AG09319 (cell line): ENCODE data around the gene PYCR2.
"Not testable (repeated sequence)": the region's sequence is repeated elsewhere in the genome, so short reads cannot be mapped to it uniquely, and the experiment has no call there.

ENCODE experiments used
- DNase-seq: peaks from one replicate; pipeline ENCODE4 v3.0.0-alpha.2; 2010; ENCODE audit warnings: low read depth; ENCODE audit errors: extremely low read depth
- TF ChIP-seq, protein P1 (sequence below): IDR thresholded peaks from 2 replicates; pipeline ENCODE4 v1.5.1; 2011; ENCODE audit warnings: low read depth, mild to moderate bottlenecking, inconsistent platforms, low read length, moderate library complexity

PYCR2 gene

DNA sequence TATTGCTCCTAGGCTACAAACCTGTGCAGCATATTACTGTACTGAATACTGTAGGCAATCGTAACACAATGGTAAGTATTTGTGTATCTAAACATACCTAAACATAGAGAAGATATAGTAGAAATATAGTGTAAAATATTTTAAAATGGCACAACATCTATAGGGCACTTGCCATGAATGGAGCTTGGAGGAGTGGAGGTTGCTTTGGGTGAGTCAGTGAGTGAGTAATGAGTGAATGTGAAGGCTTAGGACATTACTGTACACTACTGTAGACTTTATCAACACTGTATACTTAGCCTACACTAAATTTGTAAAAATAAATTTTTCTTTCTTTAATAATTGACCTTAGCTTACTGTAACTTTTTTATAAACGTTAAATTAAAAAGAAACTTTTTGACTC is 9.0 kb upstream of the PYCR2 start:
- TF ChIP-seq, protein P1, sequence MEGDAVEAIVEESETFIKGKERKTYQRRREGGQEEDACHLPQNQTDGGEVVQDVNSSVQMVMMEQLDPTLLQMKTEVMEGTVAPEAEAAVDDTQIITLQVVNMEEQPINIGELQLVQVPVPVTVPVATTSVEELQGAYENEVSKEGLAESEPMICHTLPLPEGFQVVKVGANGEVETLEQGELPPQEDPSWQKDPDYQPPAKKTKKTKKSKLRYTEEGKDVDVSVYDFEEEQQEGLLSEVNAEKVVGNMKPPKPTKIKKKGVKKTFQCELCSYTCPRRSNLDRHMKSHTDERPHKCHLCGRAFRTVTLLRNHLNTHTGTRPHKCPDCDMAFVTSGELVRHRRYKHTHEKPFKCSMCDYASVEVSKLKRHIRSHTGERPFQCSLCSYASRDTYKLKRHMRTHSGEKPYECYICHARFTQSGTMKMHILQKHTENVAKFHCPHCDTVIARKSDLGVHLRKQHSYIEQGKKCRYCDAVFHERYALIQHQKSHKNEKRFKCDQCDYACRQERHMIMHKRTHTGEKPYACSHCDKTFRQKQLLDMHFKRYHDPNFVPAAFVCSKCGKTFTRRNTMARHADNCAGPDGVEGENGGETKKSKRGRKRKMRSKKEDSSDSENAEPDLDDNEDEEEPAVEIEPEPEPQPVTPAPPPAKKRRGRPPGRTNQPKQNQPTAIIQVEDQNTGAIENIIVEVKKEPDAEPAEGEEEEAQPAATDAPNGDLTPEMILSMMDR: no peak
- DNase-seq: no peak

DNA sequence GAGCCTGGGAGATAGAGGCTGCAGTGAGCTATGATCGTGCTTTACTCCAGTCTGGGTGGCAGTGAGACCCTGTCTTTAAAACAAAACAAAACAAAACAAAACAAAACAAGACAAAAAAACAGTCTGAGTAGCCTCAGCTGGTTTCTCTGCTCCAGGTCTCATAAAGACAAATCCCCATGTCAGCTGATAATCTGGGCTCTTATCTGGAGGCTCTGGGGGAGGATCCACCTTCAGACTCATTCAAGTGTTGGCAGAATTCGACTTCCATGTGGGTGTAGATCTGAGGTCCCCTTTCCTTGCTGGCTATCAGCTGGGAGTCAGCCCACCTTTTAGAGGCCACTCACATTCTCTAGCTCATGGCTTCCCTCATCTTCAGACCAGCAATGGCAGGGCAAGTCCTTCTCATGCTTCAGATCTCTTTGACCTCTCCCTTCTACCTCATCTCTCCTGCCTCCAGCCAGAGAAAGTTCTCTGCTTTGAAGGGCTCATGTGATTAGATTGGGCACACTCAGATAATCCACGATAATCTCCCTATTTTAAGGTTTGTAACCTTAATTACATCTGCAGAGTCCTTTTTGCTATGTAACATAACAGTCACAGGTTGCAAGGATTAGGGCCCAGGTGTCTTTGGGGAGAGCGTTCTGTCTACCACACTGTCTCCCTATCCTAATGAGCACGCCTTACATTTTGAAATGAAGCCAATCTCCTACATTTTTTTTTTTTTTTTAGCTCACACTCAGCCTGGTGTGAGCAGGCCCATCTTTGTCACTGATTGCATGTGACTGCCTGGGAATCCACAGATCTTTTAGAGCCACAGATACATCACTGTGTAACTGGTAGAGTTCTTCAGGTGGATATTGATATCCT is 7.5 kb upstream of the PYCR2 start:
- no peak for DNase-seq
- TF ChIP-seq, protein P1: no peak

DNA sequence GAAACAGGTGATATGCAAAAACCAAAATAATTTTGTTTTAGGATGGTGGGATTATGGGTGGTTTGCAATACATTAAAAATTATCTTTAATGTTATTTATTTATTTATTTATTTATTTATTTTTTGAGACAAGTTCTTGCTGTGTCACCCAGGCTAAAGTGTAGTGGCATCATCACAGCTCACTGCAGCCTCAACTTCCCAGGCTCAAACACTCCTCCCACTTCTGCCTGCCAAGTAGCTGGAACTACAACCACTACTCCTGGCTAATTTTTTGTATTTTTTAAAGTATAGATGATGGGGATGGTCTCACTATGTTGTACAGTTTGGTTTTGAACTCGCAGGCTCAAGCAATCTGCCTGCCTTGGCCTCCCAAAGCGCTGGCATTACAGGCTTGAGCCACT is 6.5 kb upstream of the PYCR2 start:
- DNase-seq: no peak
- TF ChIP-seq, protein P1: no peak

DNA sequence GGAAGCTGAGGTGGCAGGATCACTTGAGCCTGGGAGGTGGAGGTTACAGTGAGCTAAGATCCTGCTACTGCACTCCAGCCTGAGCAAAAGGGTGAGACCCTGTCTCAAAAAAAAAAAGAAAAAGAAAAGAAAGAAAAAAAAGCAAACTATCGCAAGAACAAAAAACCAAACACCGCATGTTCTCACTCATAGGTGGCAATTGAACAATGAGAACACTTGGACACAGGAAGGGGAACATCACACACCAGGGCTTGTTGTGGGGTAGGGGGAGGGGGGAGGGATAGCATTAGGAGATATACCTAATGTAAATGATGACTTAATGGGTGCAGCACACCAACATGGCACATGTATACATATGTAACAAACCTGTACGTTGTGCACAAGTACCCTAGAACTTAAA is 5.4 kb upstream of the PYCR2 start:
- not testable (repeated sequence) for DNase-seq

DNA sequence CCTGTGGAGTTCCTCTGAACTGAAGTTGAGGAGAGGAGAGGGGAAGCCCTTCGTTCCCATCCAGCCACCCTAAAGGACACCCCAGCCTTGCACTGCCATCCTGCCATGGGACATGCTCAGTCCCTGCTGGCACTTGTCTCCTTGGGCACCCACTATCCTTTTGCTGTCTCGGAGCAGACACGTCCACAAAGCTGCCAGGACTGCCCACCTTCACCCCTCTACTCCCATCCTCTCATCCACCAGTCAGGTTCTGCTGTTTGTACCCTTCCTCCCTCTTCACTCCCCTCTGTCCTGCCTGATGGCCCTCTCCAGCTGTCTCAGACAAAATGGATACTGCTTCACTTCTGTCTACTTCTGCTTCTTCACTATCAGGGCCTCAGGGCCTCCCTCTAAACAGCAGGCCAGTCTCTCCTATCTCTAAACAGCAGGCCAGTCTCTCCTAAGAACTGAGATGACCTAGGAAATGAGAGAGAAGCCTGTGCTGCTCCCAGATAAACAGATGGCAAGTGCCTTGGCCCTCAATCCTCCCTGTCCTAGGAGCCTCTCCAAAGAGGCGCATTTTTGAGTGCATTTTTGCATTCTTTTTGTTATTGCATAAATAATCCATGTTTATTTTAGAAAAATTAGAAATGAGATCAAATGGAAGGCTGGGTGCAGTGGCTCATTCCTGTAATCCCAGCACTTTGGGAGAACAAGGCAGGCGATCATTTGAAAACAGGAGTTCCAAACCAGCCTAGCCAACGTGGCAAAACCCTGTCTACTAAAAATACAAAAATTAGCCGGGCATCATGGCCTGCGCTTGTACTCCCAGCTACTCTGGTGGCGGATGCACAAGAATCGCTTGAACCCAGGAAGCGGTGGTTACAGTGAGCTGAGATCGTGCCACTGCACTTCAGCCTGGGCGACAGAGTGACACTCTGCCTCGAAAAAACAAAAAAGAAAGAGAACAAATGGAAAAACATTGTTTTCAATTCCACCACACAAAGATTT is 4.4 kb upstream of the PYCR2 start:
- no peak for DNase-seq
- TF ChIP-seq, protein P1: no peak

DNA sequence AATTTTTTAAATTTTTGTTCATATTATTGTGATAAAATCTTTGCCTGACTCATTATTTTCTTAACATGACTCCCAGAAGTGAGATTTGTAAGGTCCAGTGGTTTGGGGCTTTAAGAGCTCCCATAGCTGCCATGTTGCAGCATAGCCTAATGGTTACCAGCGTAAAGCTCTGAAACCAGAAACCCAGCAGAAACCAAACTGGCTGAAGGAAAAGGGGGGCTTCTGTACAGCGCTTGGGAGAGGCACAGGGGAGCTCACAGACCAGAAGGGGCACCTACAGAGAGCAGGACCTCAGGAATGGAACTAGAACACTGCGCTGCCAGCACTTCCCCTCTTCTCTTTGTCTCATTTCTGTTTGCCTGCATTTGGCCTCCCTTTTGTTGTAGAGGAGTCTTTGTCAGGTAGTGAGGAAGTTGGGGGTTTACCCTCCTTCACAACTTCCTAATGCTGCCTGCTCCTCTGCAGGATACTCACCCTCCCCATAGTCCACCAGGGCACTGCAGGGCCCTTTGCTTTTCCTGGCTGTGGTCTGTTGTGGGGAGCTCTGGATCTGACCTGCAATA is 2.6 kb upstream of the PYCR2 start:
- DNase-seq: no peak

DNA sequence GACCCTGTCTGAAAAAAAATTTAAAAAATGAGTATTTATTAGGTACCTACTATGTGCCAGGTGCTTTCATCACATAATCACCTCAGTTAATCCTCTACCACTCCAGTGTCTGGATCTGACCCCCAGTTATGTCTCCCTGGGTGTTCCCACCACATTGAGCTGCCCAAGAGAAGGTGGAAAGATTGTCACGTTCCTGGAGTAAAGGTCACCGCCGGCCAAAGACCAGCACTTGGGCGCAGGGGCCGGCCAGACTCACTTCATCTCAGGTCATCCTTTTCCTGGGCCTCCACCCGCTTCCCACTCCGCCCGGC is 714 bp downstream of the PYCR2 start:
- TF ChIP-seq, protein P1: no peak
- no peak for DNase-seq

More for the DNA sequence above, 2.6 kb upstream of the PYCR2 start:
- TF ChIP-seq, protein P1: no peak
